ENCODE results near the gene EIF2S1.

- TF ChIP-seq, protein P1, sequence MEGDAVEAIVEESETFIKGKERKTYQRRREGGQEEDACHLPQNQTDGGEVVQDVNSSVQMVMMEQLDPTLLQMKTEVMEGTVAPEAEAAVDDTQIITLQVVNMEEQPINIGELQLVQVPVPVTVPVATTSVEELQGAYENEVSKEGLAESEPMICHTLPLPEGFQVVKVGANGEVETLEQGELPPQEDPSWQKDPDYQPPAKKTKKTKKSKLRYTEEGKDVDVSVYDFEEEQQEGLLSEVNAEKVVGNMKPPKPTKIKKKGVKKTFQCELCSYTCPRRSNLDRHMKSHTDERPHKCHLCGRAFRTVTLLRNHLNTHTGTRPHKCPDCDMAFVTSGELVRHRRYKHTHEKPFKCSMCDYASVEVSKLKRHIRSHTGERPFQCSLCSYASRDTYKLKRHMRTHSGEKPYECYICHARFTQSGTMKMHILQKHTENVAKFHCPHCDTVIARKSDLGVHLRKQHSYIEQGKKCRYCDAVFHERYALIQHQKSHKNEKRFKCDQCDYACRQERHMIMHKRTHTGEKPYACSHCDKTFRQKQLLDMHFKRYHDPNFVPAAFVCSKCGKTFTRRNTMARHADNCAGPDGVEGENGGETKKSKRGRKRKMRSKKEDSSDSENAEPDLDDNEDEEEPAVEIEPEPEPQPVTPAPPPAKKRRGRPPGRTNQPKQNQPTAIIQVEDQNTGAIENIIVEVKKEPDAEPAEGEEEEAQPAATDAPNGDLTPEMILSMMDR (IDR thresholded peaks at IDR 0.05): no peak
- no peak for TF ChIP-seq POLR2A (IDR thresholded peaks at IDR 0.05)
Measured at GRCh38 chr14:67313153-67313552, 47.0 kb upstream of the EIF2S1 start.

Measured in heart left ventricle (tissue), 13 donors.